Bronchial epithelial cell (primary cell): ENCODE data around the gene DTNB. TPM values are rescaled to one million over a fixed set of nuclear protein-coding genes. Genes with fewer than 3 reads are reported as not detected.
"Not testable (repeated sequence)": the region's sequence is repeated elsewhere in the genome, so short reads cannot be mapped to it uniquely, and the experiment has no call there.

Source experiments
- DNase-seq: peaks from one replicate; pipeline ENCODE4 v3.0.0-alpha.2; 2010; ENCODE audit warnings: low read depth
- FAIRE-seq: peaks from 2 replicates; lab custom pipeline; 2011; peaks lifted over from hg19 to GRCh38; lab: Jason Lieb, UNC
- H3K27me3 ChIP-seq: 2 replicates; pipeline ENCODE4 v1.5.1; 2011; ENCODE audit warnings: low read length; ENCODE audit not compliant: control insufficient read depth, insufficient read depth
- H3K36me3 ChIP-seq: 2 replicates; pipeline ENCODE4 v1.5.1; 2011; ENCODE audit warnings: low read length; ENCODE audit not compliant: control insufficient read depth, insufficient read depth
- H3K4me3 ChIP-seq: 2 replicates; pipeline ENCODE4 v1.5.1; 2011; ENCODE audit warnings: mild to moderate bottlenecking, low read depth, low read length, control low read depth
- total RNA-seq: library from RNA; depleted of rRNA; stranded (reverse); fragments of >200 nt; gene quantifications from 2 replicates; pipeline ENCODE4 v1.2.1, GENCODE V29; 2014
- TF ChIP-seq, protein P1 (sequence below): IDR thresholded peaks from 2 replicates; pipeline ENCODE4 v1.5.1; 2011; ENCODE audit warnings: mild to moderate bottlenecking, moderate library complexity, low read length, control low read depth, inconsistent platforms; ENCODE audit not compliant: insufficient read depth, severe bottlenecking

Gene DTNB
- total RNA-seq, 1 donor from 2014 or later, result 8.4 TPM

DNA sequence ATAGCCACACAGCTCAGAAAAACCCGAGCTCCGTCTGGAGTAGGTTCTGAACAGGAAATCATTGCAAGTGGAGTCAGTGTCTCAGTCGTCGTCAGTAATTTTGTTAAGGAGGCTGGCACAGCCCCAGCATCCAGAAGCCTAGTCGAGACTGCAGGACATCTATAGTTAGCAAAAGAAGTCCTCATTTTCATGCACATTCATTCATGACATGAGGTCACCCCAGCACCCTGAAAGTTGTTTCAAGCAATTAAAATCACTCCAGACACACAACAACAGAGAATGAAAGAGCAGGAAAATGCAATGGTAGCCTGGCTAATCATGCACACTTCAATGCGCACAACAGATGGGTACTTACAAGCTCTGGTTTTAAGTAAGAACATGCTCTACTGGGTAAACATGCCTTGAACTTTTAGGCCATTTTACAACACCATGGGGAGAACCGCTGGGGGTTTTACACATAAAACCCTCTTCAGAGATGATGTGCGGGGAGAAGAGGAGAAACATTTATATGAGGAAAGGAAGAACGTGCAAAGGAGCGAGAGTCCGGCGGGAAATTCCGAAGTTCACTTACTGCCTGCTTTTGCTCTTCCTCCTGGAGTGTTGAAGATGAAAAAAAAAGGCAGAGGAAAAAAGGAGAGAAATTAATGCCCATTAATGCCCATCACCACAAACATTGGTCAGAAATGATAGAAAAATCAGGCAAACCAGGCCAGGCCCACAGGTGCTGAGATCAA, 254.3 kb downstream of the DTNB start:
- TF ChIP-seq, protein P1, sequence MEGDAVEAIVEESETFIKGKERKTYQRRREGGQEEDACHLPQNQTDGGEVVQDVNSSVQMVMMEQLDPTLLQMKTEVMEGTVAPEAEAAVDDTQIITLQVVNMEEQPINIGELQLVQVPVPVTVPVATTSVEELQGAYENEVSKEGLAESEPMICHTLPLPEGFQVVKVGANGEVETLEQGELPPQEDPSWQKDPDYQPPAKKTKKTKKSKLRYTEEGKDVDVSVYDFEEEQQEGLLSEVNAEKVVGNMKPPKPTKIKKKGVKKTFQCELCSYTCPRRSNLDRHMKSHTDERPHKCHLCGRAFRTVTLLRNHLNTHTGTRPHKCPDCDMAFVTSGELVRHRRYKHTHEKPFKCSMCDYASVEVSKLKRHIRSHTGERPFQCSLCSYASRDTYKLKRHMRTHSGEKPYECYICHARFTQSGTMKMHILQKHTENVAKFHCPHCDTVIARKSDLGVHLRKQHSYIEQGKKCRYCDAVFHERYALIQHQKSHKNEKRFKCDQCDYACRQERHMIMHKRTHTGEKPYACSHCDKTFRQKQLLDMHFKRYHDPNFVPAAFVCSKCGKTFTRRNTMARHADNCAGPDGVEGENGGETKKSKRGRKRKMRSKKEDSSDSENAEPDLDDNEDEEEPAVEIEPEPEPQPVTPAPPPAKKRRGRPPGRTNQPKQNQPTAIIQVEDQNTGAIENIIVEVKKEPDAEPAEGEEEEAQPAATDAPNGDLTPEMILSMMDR, result no peak
- no peaks in the 10 kb centered on the region for H3K36me3 ChIP-seq
- no peak overlapping the region for H3K4me3 ChIP-seq
- no peaks in the 10 kb centered on the region for H3K27me3 ChIP-seq
- DNase-seq, result no peak
- no peak for FAIRE-seq

DNA sequence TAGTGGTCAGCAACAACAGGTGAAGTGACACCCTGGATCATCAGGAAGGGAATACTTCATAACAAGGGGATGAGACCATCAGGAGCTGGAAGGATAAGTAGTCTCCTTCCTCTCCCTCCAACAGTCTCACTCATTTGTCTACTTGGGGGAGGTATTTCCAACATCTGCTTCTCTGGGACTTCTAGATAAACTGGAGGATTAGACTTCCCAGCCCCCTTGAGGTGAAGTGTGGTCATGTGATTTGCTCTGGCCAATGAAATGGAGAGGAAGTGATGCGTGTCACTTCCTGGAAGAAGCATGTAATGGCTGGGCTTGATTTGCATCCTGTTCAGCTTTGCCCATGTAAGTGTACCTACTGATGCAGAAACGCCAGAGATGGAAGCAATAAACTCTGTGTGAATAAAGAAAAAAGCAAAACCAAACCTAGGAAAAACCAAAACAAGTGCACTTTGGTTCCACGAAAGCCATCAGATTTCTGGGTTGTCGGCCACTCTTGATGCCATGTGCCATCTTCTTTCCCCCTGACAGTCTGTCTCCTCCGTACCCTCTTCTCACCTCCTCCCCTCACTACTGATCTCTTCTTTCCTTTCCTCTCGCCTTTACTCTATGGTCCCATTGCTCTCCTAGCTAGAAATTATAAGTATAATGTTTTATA, 255.5 kb downstream of the DTNB start:
- DNase-seq, result no peak
- no peak for FAIRE-seq
- no peak overlapping the region for H3K4me3 ChIP-seq
- TF ChIP-seq, protein P1, result no peak
- H3K27me3 ChIP-seq, result no peaks in the 10 kb centered on the region
- no peaks in the 10 kb centered on the region for H3K36me3 ChIP-seq

DNA sequence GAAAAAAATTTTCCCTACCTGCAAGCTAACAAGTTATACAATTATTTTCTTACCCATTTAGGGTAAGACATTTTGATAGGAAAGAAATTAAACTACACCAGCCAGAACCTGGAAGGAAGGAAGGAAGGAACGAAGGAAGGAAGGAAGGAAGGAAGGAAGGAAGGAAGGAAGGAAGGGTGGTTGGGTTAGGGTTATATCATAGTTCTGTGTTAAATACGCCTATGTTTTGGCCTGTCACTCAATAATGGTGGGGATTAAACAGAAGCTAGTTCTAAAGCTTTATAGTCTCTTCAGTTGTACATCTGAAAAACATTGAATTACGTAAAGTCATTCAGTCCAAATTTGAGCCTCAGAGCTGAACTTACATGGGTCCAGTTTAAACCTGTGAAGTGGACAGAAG, 256.7 kb downstream of the DTNB start:
- FAIRE-seq, result no peak
- no peak for DNase-seq
- Histone ChIP-seq H3K27me3 (no peaks in the 10 kb centered on the region), H3K4me3 (no peak overlapping the region), H3K36me3 (no peaks in the 10 kb centered on the region)
- TF ChIP-seq, protein P1, result no peak

DNA sequence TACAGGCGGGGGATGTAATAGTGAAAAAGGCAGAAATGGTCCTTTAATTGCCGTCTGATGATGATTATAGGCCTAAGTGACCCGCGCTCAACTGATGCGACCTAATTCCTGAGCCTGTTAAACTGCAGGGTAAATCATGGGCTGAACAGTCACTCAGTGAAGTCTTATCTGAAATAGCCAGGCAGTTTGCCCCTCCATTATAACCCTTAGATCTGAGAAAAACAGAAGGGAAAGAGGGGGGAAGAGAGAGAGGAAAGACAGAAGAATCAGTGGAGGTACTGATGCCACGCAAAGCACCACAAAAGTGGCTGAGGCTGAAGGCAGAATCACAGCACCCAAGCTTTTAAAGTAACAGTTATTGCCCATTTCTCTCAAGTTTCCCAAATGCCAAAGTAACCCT, 258.6 kb downstream of the DTNB start:
- TF ChIP-seq, protein P1, result no peak
- DNase-seq (no peak), FAIRE-seq (no peak)
- no peaks in the 10 kb centered on the region for H3K27me3 ChIP-seq
- H3K36me3 ChIP-seq, result no peaks in the 10 kb centered on the region
- no peak overlapping the region for H3K4me3 ChIP-seq

DNA sequence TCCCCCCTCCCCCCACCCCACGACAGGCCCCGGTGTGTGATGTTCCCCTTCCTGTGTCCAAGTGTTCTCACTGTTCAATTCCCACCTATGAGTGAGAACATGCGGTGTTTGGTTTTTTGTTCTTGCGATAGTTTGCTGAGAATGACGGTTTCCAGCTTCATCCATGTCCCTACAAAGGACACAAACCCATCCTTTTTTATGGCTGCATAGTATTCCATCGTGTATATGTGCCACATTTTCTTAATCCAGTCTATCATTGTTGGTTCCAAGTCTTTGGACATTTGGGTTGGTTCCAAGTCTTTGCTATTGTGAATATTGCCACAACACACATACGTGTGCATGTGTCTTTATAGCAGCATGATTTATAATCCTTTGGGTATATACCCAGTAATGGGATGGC, 260.0 kb downstream of the DTNB start:
- not testable (repeated sequence) for DNase-seq, FAIRE-seq, H3K27me3 ChIP-seq, H3K36me3 ChIP-seq, H3K4me3 ChIP-seq

DNA sequence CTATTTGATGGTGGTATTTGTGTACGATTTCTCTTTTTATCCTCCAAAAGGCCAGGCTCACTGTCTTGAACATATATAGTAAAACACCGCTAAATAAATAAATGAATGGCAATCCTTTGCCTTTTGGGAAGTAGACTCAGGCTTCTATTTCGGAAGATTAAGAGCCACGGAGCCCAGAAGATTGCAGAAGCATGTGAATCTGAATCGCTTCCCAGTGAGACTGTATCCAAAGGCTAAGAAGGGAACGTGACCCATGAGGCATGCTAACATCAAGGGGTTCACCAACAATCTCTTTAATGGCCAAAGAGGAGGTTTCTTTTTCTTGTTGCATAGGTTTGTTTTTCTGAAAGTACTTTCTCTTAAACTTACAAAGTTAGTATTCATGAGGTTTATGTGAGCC, 261.6 kb downstream of the DTNB start:
- no peak overlapping the region for H3K4me3 ChIP-seq
- TF ChIP-seq, protein P1, result no peak
- no peak for FAIRE-seq
- H3K27me3 ChIP-seq, result no peaks in the 10 kb centered on the region
- H3K36me3 ChIP-seq, result no peaks in the 10 kb centered on the region
- DNase-seq, result no peak
